ENCODE data around the gene ZNF565.
"Not testable (repeated sequence)": the region's sequence is repeated elsewhere in the genome, so short reads cannot be mapped to it uniquely, and the experiment has no call there.

ZNF565 gene

DNA sequence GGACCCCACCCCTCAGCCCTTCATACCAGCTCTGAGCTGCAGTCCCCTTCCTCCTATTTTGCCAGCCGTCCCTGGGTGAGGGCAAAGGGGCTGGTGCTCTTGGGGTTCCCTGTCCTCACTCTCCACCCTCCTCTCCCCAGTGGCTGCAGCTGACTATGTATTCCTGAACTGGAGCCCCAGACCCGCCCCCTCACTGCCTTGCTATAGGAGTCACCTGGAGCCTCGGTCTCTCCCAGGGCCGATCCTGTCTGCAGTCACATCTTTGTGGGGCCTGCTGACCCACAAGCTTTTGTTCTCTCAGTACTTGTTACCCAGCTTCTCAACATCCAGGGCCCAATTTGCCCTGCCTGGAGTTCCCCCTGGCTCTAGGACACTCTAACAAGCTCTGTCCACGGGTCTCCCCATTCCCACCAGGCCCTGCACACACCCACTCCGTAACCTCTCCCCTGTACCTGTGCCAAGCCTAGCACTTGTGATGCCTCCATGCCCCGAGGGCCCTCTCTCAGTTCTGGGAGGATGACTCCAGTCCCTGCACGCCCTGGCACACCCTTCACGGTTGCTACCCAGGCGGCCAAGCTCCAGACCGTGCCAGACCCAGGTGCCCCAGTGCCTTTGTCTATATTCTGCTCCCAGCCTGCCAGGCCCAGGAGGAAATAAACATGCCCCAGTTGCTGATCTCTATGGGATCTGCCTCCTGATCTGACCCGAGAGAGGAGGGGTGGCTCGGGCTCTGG lies 64.6 kb downstream of the ZNF565 start:
- no peak for DNase-seq (ENCODE audit: low read depth)

DNA sequence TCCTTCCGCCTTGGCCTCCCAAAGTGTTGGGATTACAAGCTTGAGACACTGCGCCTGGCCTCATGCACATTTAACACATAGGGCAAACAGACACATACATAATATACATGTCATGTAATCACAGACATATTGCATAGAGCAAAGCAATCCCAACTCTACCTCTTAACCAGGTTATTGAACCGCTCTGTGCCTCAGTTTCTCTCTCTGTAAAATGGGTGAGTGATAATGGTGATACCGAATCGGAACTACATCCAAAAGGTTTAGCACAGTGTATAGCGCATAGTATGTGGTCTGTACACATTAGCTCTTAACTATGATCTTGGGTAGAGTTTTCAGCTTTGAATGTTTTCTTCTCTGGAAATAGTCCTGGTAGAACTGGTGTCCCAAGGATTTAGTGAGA lies 69.8 kb downstream of the ZNF565 start:
- DNase-seq (ENCODE audit: low read depth) = no peak

DNA sequence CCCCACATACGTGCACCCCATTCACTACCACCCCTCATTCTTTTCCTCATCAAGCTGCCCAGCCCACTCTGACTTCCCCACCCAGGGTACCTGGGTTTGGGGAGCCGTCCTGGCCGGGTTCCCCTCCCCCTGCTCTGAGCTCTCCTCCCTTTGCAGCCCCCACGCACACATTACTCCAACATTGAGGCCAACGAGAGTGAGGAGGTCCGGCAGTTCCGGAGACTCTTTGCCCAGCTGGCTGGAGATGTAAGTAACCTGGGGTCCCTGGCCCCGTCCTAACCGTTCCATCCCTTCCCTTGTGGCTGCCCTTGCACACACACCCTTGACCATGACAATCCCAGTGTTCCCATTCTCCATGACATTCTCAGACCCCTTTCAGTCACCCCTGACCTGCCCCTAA lies 72.0 kb downstream of the ZNF565 start:
- DNase-seq (ENCODE audit: low read depth) = no peak

DNA sequence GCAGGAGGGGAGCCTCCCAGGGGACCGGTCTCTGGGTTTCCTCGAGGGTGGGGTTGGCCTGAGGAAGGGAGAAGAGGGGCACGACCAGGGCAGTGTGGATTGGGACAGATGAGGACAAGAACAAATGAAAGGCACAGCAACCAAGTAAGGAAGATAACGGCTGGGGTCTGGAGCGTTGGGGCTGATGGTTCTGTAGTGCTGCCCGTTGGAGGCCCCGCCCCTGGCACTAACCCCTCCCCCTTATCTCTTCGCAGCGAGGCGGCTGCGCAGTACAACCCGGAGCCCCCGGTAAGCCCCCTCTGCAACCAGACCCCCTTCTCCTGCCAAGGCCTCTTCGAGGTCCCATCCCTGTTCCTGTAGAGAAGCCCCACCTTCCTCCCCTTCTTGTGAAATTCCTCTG lies 72.4 kb downstream of the ZNF565 start:
- no peak for DNase-seq (ENCODE audit: low read depth)

DNA sequence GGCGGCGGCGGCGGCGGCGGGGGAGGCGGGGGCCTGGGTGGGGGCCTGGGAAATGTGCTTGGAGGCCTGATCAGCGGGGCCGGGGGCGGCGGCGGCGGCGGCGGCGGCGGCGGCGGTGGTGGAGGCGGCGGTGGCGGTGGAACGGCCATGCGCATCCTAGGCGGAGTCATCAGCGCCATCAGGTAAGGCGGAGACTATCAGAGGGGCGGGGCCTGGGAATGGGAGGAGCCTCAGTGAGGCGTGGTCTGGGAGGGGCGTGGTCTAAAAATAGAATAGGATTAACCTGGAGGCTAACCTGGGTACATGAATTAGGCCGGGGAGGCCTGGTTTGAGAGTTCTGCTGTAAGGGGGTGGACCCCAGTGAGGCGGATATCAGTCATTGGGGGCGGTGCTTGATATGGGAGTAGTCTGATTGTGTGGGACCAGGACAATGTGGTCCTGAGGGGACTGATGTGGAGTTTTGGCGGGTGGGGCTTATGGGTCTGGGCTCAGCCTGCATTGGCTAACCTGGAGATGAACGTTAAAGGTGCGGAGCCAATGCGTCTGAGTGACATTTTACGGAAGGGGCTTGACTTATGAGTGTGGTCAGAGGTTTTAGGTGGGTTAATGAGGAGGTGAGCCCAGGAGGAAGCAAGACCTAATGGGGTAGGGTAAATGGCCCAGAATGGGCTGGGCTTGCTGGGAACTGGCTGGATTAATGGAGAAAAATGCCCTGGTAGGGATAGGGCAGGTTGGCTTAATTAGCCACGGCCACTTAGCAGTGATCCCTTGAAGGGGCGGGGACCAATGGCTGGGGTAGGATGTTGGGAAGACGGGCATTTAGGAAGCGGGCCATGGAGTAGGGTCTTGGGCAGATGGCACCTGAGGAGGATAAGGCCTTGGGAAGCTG lies 73.2 kb downstream of the ZNF565 start:
- peak; percentile 86 for DNase-seq (ENCODE audit: low read depth)

DNA sequence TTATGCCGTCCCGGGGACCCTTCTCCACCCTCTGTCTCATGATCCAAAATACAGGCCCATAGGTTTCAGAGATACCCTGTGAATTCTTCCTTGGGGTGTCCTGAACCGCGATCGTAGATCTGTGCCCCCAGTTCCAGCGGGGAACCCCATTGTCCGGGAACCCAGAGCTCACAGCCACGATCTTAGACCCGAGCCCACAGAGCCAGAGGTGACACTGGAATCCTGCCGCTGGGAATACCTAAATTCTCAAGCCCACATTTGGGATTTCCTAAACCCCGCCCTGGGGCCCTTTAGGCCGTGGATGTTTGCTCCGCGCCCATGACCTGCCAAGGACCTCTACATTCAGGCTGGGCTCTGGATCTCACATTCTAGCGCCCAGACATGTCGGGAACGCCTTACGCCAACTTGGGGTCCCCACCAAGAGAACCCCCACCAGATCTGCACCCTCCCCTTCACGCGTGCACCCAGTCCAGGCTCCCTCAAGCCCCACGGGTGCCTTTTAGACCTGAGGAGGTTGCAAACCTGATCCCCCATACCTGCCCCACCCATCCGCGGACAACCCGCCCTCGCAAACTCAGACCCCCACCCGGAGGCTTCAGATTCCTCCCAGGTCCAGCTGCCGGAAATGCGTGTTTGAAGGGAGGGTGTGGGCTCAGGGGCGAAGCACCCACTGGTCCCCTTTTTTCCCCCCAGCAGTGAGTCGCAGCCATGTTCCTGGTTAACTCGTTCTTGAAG lies 74.0 kb downstream of the ZNF565 start:
- peak; percentile 11 for DNase-seq (ENCODE audit: low read depth)

DNA sequence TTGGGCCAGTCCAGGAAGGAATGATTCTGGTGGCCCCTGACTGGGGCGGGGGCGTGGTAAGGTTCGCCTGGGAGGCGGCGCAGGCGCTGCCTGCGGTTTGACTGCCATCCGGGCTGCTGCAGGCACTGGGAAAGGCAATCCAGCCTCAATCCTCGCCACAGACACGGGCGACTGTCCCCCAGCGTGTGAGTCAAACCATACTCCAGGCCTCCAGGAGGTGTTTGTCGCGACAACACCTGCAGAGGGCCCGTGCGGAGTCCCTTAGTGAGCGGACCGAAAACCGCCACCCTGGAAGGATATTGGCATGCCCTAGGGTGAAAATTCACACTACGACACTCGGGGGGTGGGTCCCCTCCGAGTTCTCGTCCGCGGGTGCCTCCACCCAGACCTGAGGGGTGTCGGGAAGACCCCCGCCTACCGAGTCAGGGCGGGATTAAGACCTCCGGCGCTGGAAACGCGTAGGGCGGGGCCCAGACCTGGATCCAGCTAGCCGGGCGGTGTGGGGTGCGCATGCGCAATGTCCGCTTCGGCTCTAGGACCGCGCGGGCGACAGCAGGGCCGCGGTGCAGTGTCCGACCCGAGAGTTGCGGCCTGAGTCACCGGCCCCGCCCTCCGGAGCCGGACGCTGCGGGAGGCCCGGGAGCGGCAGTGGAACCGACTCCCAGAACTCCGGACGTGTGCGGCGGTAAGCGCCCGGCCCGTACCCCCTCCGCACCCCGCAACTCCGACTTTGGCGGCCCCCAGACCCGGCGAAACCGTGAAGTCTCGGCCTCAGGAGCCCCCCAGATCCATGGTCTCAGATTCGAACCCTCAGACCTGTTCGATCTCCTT lies 74.8 kb downstream of the ZNF565 start, which contains the start of gene CAPNS1:
Gene CAPNS1 (plus strand): TSS at position 594 of the 831 bp plus-strand sequence. CDS start 946 bp downstream, outside the sequence.
- DNase-seq (ENCODE audit: low read depth) = peak; percentile 86

DNA sequence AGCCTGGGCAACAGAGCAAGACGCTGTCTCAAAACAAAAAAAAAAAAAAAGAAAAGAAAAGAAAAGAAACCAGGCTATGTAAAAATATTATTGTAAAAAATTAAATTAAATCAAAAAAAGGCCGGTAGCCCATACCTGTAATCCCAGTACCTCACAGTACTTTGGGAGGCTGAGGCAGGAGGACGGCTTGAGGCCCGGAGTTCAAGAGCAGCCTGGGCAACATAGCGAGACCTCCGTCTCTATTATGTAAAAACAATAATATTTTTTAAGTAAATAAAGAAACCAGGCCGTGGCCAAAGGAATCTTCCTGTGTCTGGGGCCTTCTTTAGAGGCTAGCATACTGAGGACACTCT lies 75.4 kb downstream of the ZNF565 start:
- DNase-seq (ENCODE audit: low read depth) = no peak

DNA sequence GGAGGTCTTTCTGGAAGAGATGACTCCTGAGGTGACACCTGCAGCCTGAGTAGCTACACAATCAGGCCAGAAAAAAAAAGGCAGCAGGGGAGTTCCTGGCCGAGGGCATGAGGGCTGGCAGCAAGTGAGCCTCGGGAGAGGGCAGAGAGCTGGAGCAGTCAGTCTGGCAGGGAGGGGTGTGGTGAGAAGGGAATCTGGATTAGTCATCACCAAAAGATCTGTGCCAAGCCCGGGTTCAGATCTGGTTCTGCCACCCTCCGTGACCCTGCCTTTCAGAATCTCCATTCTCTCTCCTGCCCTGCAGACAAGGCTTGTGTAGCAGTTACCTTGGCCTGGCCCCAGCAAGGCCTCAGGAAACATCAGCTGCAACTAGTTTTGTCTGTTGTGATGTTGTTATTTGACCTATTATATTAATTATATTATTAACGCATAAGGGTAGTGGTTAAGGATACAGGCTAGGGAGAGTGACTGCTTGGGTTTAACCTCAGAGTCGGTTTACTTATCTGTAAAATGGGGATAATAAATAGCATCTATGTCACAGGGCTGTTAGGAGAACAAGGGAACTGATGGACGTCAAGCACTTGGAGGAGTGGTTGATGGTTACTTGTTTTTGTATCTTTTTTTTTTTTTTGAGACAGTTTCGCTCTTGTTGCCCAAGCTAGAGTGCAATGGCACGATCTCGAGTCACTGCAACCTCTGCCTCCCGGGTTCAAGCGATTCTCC lies 77.3 kb downstream of the ZNF565 start:
- DNase-seq (ENCODE audit: low read depth) = no peak

DNA sequence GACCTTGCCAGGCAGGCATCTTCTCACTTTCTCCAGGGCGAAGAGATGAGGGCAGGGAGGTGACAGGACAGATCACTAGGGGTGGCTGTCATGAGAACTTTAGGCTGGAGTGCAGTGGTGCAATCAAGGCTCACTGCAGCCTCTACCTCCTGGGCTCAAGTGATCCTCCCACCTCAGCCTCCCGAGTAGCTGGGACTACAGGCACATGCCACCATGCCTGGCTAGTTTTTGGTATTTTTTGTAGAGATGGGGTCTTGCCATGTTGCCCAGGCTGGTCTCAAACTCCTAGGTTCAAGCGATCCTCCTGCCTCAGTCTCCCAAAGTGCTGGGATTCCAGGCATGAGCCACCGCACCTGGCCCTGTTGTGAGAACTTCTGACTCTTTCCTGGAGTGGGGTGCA lies 79.6 kb downstream of the ZNF565 start:
- not testable (repeated sequence) for DNase-seq (ENCODE audit: low read depth)
